ENCODE results near the gene SERPIND1.

DNA sequence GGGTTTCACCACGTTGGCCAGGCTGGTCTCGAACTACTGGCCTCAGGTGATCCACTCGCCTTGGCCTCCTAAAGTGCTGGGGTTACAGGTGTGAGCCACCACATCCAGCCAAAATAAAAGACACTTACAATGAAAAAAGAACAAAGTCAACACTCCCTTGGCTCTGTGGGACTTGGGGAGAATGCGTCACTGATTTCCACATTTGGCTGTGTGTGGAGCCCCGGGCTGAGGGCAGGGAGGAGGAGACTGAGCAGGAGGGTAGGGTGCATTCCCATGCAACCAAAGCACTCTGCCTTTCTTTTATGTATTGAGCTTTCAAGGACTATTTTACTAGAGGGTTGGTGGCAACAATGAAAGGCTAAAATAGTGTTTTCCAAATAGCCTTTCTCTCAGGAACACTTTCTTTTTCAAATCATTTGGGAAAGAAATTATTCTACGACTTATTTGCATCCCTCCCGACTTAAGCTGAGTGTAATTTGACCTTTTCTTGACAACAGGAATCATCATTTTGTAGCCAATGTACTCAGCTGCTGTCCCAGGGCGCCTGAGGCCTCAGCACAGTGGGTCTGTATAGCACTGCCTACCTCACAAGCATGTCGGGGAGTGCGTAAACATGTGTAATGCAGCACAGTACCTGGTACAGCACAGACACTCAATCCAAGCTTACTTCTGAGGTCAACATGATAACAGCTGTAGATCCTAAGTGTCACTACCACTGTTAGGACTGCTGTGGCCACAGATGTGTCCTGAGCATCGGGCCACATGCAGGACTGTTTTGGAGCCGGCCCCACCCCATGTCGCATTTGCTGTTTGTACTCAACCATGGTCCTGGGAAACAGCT is 10.1 kb upstream of the SERPIND1 start:
- TF ChIP-seq CTCF (IDR thresholded peaks at IDR 0.05 in 4 of 5, conservative IDR thresholded peaks at IDR 0.05 in 1 of 5) (no peak), POLR2A (IDR thresholded peaks at IDR 0.05) (no peak)
